GM13977 (cell line): ENCODE measurements around the gene ADAMTS10.
"Not testable (repeated sequence)": the region's sequence is repeated elsewhere in the genome, so short reads cannot be mapped to it uniquely, and the experiment has no call there.

Source experiments
- DNase-seq: peaks from one replicate; pipeline ENCODE4 v3.0.0; 2012; ENCODE audit warnings: low spot score
- in situ Hi-C: fragments of 300-500 bp; cut with MboI; formaldehyde crosslinking; loops from one replicate; pipeline ENCODE4 v1.12.0; 2022; ENCODE audit warnings: low sequenced_read_pairs, low pct_unique_long_range_greater_than_20kb, mixed read lengths, inconsistent platforms; ENCODE audit not compliant: unreplicated experiment
- TF ChIP-seq, protein P1 (sequence below): IDR thresholded peaks from 2 replicates; pipeline ENCODE4 v1.5.1; 2012; ENCODE audit warnings: mild to moderate bottlenecking, control low read depth; ENCODE audit not compliant: insufficient read depth; ENCODE audit errors: extremely low read depth, missing control alignments

The ADAMTS10 gene

DNA sequence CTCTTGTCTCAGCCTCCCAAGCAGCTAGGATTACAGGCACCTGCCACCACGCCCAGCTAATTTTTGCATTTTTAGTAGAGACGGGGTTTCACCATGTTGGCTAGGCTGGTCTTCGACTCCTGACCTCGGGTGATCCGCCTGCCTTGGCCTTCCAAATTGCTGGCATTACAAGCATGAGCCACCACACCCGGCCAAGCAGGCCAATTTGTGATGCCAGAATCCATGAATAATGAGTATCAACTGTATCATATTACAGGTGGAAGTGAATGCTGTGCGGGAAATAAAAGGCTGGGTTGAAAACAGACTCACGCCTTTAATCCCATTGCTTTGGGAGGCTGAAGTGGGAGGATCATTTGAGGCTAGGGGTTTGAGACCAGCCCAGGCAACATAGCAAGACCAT is 16.3 kb upstream of the ADAMTS10 start:
- no peak for DNase-seq
- TF ChIP-seq, protein P1, sequence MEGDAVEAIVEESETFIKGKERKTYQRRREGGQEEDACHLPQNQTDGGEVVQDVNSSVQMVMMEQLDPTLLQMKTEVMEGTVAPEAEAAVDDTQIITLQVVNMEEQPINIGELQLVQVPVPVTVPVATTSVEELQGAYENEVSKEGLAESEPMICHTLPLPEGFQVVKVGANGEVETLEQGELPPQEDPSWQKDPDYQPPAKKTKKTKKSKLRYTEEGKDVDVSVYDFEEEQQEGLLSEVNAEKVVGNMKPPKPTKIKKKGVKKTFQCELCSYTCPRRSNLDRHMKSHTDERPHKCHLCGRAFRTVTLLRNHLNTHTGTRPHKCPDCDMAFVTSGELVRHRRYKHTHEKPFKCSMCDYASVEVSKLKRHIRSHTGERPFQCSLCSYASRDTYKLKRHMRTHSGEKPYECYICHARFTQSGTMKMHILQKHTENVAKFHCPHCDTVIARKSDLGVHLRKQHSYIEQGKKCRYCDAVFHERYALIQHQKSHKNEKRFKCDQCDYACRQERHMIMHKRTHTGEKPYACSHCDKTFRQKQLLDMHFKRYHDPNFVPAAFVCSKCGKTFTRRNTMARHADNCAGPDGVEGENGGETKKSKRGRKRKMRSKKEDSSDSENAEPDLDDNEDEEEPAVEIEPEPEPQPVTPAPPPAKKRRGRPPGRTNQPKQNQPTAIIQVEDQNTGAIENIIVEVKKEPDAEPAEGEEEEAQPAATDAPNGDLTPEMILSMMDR = no peak
- in situ Hi-C loops = no loop called here

DNA sequence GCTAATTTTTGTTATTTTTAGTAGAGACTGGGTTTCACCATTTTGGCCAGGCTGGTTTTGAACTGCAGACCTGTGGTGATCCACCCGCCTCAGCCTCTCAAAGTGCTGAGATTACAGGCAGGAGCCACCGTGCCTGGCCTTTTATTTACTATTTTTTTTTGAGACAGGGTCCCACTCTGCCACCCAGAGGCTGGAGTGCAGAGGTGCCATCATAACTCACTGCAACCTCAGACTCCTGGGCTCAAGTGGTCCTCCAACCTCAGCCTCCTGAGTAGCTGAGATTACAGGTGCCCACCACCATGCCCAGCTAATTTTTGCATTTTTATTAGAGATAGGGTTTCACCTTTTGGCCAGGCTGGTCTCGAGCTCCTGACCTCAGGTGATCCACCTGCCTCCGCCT is 12.4 kb upstream of the ADAMTS10 start:
- DNase-seq, in situ Hi-C loops: not testable (repeated sequence)

- no peak for DNase-seq
- TF ChIP-seq, protein P1 = no peak
- in situ Hi-C loops = no loop called here
Observed at GRCh38 chr19:8618751-8619150, 8.2 kb upstream of the ADAMTS10 start.

DNA sequence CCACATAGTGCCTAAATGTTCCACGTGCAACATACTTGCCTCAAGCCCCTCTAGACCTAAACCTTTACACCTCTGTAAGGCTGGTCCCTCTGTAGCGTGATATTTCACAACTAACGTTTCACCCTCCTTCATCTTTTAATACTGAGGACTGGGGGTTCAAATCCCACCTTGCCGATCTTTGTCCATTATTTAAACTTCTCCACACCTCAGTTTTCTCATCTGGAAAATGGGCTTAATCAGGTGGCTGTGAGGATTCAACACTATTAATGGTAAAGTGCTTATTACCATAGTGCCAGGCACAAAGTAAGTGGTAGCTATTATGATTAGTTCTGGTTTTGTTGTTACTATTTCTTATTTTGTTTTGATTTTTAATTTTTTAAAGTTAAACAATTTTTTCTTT is 7.5 kb upstream of the ADAMTS10 start:
- in situ Hi-C loops = no loop called here
- no peak for DNase-seq
- TF ChIP-seq, protein P1 = no peak

GRCh38 chr19:8617325-8617724 is 6.8 kb upstream of the ADAMTS10 start:
- DNase-seq, in situ Hi-C loops: not testable (repeated sequence)

- in situ Hi-C loops = no loop called here
- TF ChIP-seq, protein P1 = no peak
- no peak for DNase-seq
Observed at GRCh38 chr19:8616861-8617260, 6.3 kb upstream of the ADAMTS10 start.

- in situ Hi-C loops = no loop called here
- TF ChIP-seq, protein P1 = peak; percentile 77
- peak; percentile 64 for DNase-seq
Observed at GRCh38 chr19:8615813-8616596, 5.5 kb upstream of the ADAMTS10 start.

DNA sequence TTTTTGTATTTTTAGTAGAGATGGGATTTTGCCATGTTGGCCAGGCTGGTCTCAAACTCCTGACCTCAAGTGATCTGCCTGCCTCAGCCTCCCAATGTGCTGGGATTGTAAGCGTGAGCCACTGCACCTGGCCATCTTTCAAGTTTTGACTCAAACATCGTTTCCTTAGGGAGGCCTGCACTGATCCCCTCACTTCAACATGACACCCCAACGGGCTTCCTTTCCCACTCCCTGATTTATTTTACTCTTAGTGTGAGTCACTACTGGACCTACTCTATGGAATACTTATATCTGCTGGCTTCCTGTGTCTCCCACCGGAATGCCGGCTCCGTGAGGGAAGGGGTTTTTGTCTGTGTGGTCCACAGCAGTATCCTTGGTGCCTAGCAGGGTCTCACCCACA is 4.5 kb upstream of the ADAMTS10 start:
- no peak for DNase-seq
- in situ Hi-C loops = no loop called here
- TF ChIP-seq, protein P1 = no peak
